ENCODE measurements around the gene DCHS1. TPM values are rescaled to one million over a fixed set of nuclear protein-coding genes. Genes with fewer than 3 reads are reported as not detected.

Gene DCHS1
- total and polyA plus RNA-seq, 2 of the 13 experiments (the other 11 are each of a cell fraction or from before 2014, with no cell fraction given) = under 0.01 to 0.03 TPM

- TF ChIP-seq HNRNPH1 (optimal IDR thresholded peaks at IDR 0.05; ENCODE audit: low read depth, low read length) (no peak), DNMT3B (CRISPR knock-in tag; conservative IDR thresholded peaks at IDR 0.05) (no peak), NBN (conservative IDR thresholded peaks at IDR 0.05) (no peak), KDM2A (CRISPR knock-in tag; IDR thresholded peaks at IDR 0.05; ENCODE audit: borderline replicate concordance, low read depth) (0 out of 2 replicates have a peak, but pooled peaks have one; percentile 41), ZBTB8A (CRISPR knock-in tag; IDR thresholded peaks at IDR 0.05; ENCODE audit: borderline replicate concordance, low read depth) (no peak), HMGXB4 (CRISPR knock-in tag; IDR thresholded peaks at IDR 0.05; ENCODE audit: borderline replicate concordance in 1 of 2, low read depth in 1 of 2) (peak; percentile 42 to 63; a peak in 3 of 4 replicates), THYN1 (CRISPR knock-in tag; IDR thresholded peaks at IDR 0.05; ENCODE audit: borderline replicate concordance, low read depth) (no peak), ZNF737 (CRISPR knock-in tag; IDR thresholded peaks at IDR 0.05; ENCODE audit: borderline replicate concordance) (no peak), FUBP1 (CRISPR knock-in tag; IDR thresholded peaks at IDR 0.05; ENCODE audit: borderline replicate concordance) (no peak), ZXDC (CRISPR knock-in tag; IDR thresholded peaks at IDR 0.05) (no peak), SALL2 (CRISPR knock-in tag; IDR thresholded peaks at IDR 0.05) (peak; percentile 47; the same call in 1 of the 2 replicates), NCOR1 (IDR thresholded peaks at IDR 0.05; ENCODE audit: borderline replicate concordance, low read length) (no peak), POLR2G (IDR thresholded peaks at IDR 0.05; ENCODE audit: low read depth, low read length) (peak; percentile 85), ELF3 (CRISPR knock-in tag; IDR thresholded peaks at IDR 0.05) (0 out of 2 replicates have a peak, but pooled peaks have one; percentile 32), RARA (CRISPR knock-in tag; IDR thresholded peaks at IDR 0.05) (0 out of 2 replicates have a peak, but pooled peaks have one; percentile 4), ZNF205 (CRISPR knock-in tag; IDR thresholded peaks at IDR 0.05) (peak; percentile 67; the same call in 1 of the 2 replicates), NFKBIZ (CRISPR knock-in tag; IDR thresholded peaks at IDR 0.05) (peak; percentile 60; the same call in 1 of the 2 replicates), MYC (CRISPR knock-in tag; IDR thresholded peaks at IDR 0.05; ENCODE audit: borderline replicate concordance) (no peak; the same call in 1 of the 2 replicates), ZNF138 (CRISPR knock-in tag; IDR thresholded peaks at IDR 0.05; ENCODE audit: low read depth) (no peak), ARNTL (CRISPR knock-in tag; IDR thresholded peaks at IDR 0.05) (0 out of 2 replicates have a peak, but pooled peaks have one; percentile 34), SYNCRIP (IDR thresholded peaks at IDR 0.05; ENCODE audit: insufficient read depth, low read depth, low read length) (no peak), SALL1 (CRISPR knock-in tag; IDR thresholded peaks at IDR 0.05) (no peak; the same call in 1 of the 2 replicates), NFRKB (IDR thresholded peaks at IDR 0.05) (no peak), HHEX (CRISPR knock-in tag; IDR thresholded peaks at IDR 0.05) (no peak), TRIM24 (CRISPR knock-in tag; IDR thresholded peaks at IDR 0.05) (no peak)
Measured at GRCh38 chr11:6619004-6619745, 36.4 kb downstream of the DCHS1 start, which contains the start of gene TPP1 (continued).
